Adrenal gland (tissue), 5 donors: ENCODE results near the gene ANXA8L1.
"Not testable (repeated sequence)": the region's sequence is repeated elsewhere in the genome, so short reads cannot be mapped to it uniquely, and the experiment has no call there.

ENCODE experiments used
- CTCF ChIP-seq, 6 experiments: fragments of 450-650 bp in 4 of 6; fragments of 200-600 bp in 2 of 6; sonication (generic) in 1 of 6; IDR thresholded peaks; 1 replicate in 5 of 6; 2 replicates in 1 of 6; pipeline versions ENCODE4 v1.5.1 to v1.8.0; 2016 to 2021; ENCODE audit warnings: antibody characterized with exemption in 6 of 6, mild to moderate bottlenecking in 2 of 6, moderate library complexity in 1 of 6
- POLR2A ChIP-seq, 2 donors: fragments of 450-650 bp; IDR thresholded peaks; one replicate each; pipeline ENCODE4 v1.6.1; 2017; ENCODE audit warnings: antibody characterized with exemption in 2 of 2, mild to moderate bottlenecking in 2 of 2, moderate library complexity in 1 of 2
- donor health status: DM: no; HTN: no; CAD: no.

GRCh38 chr10:46377651-46378050, 2.1 kb downstream of the ANXA8L1 start:
- not testable (repeated sequence) for TF ChIP-seq CTCF, POLR2A (IDR thresholded peaks at IDR 0.05)
